SK-N-SH (cell line): ENCODE measurements around the gene AKR1C3. TPM values are rescaled to one million over a fixed set of nuclear protein-coding genes. Genes with fewer than 3 reads are reported as not detected.
"Not testable (repeated sequence)": the region's sequence is repeated elsewhere in the genome, so short reads cannot be mapped to it uniquely, and the experiment has no call there.

ENCODE experiments used
- CTCF ChIA-PET: fragments of 300-600, 350-600 bp; formaldehyde crosslinking; extraction: SDS; loops from one replicate; lab custom pipeline; 2021; lab: Yijun Ruan, JAX
- POLR2A ChIA-PET: fragments of 350-600 bp; sonication (Branson Sonifier 250); formaldehyde crosslinking; extraction: SDS; loops from one replicate; lab custom pipeline; 2020; ENCODE audit warnings: antibody characterized with exemption, inconsistent platforms; lab: Yijun Ruan, JAX
- DNase-seq: peaks from one replicate; pipeline ENCODE4 v3.0.0; 2012
- H2AFZ ChIP-seq: fragments of 200-600 bp; sonication (generic); 2 replicates; pipeline ENCODE4 v1.8.1; 2016; ENCODE audit warnings: antibody characterized with exemption, mild to moderate bottlenecking, low read depth
- H3F3A ChIP-seq: fragments of 200-600 bp; sonication (generic); replicated peaks from 2 replicates; pipeline ENCODE3; 2016; ENCODE audit warnings: antibody characterized with exemption, mild to moderate bottlenecking; ENCODE audit not compliant: insufficient read depth
- H3K27ac ChIP-seq, 2 experiments: fragments of 200-500 bp in 1 of 2; fragments of 200-600 bp in 1 of 2; sonication (Bioruptor generic) in 1 of 2; sonication (generic), shearing (Covaris generic) in 1 of 2; 2 replicates each; pipeline versions ENCODE4 v1.5.1 to v1.6.1; 2014 to 2016; ENCODE audit warnings: low read depth in 2 of 2, inconsistent platforms in 1 of 2, low read length in 1 of 2, mild to moderate bottlenecking in 1 of 2, mixed read lengths in 1 of 2
- H3K27me3 ChIP-seq: fragments of 200-600 bp; sonication (generic), shearing (Covaris generic); 2 replicates; pipeline ENCODE4 v1.6.1; 2016; ENCODE audit warnings: mixed run types; ENCODE audit not compliant: insufficient read depth
- H3K36me3 ChIP-seq, 2 experiments: fragments of 200-500 bp in 1 of 2; fragments of 200-600 bp in 1 of 2; sonication (Bioruptor generic) in 1 of 2; sonication (generic) in 1 of 2; replicated peaks in 1 of 2; 2 replicates each; pipeline versions ENCODE3 to v1.5.1; 2014 to 2016; ENCODE audit warnings: low read length in 1 of 2, mild to moderate bottlenecking in 1 of 2; ENCODE audit not compliant: insufficient read depth in 2 of 2, control insufficient read depth in 1 of 2
- H3K4me1 ChIP-seq, 2 experiments: fragments of 200-500 bp in 1 of 2; fragments of 200-600 bp in 1 of 2; sonication (Bioruptor generic) in 1 of 2; sonication (generic), shearing (Covaris generic) in 1 of 2; 2 replicates each; pipeline versions ENCODE4 v1.5.1 to v1.6.1; 2014 to 2016; ENCODE audit warnings: low read depth in 1 of 2, low read length in 1 of 2, mixed run types in 1 of 2; ENCODE audit not compliant: insufficient read depth in 2 of 2, control insufficient read depth in 1 of 2
- H3K4me2 ChIP-seq: fragments of 200-600 bp; sonication (generic), shearing (Covaris generic); 2 replicates; pipeline ENCODE4 v1.6.1; 2017; ENCODE audit warnings: mixed run types
- H3K4me3 ChIP-seq, 2 experiments: fragments of 200-500 bp in 1 of 2; fragments of 200-600 bp in 1 of 2; sonication (Bioruptor generic) in 1 of 2; sonication (generic), shearing (Covaris generic) in 1 of 2; 2 replicates each; pipeline versions ENCODE4 v1.5.1 to v1.8.1; 2014 to 2016; ENCODE audit warnings: low read depth in 2 of 2, inconsistent platforms in 1 of 2, low read length in 1 of 2, mild to moderate bottlenecking in 1 of 2, mixed read lengths in 1 of 2, moderate library complexity in 1 of 2
- H3K79me2 ChIP-seq: fragments of 200-600 bp; sonication (generic); 2 replicates; pipeline ENCODE4 v1.8.1; 2017; ENCODE audit warnings: mild to moderate bottlenecking; ENCODE audit not compliant: insufficient read depth
- H3K9ac ChIP-seq: fragments of 200-600 bp; sonication (generic); 2 replicates; pipeline ENCODE4 v1.6.1; 2017; ENCODE audit warnings: mixed run types
- H3K9me2 ChIP-seq: fragments of 200-600 bp; sonication (generic); 2 replicates; pipeline ENCODE4 v1.6.1; 2017; ENCODE audit warnings: mixed run types
- H3K9me3 ChIP-seq: fragments of 200-600 bp; sonication (generic); 2 replicates; pipeline ENCODE4 v1.6.1; 2017; ENCODE audit warnings: mixed run types, mild to moderate bottlenecking, moderate library complexity
- H4K20me1 ChIP-seq: fragments of 200-600 bp; sonication (generic); 2 replicates; pipeline ENCODE4 v1.6.1; 2017; ENCODE audit warnings: mild to moderate bottlenecking, mixed run types; ENCODE audit not compliant: insufficient read depth
- FOSL2 ChIP-seq: IDR thresholded peaks from 2 replicates; pipeline ENCODE4 v1.4.0; 2012; ENCODE audit warnings: low read depth, mild to moderate bottlenecking, moderate library complexity, borderline replicate concordance
- GATA2 ChIP-seq: sonication (generic); formaldehyde crosslinking; IDR thresholded peaks from 2 replicates; pipeline ENCODE4 v1.5.0; 2020; ENCODE audit warnings: mild to moderate bottlenecking, missing genetic modification reagents
- JUND ChIP-seq: IDR thresholded peaks from 2 replicates; pipeline ENCODE4 v1.4.0; 2012
- WGBS: methylation state at CpG from one replicate; pipeline ENCODE4 v1.1.6; 2017; ENCODE audit warnings: low lambda C conversion rate; 5-methylcytosine and 5-hydroxymethylcytosine counted together
- polyA plus RNA-seq, 3 experiments: library from polyadenylated mRNA; depleted of rRNA; stranded (reverse); fragments of >200 nt; gene quantifications; 2 replicates each; pipeline ENCODE4 v1.2.3, GENCODE V29; 2012

Gene AKR1C3
- polyA plus RNA-seq, 1 of the 3 experiments (the other 2 are of a cell fraction): 0.28 TPM

DNA sequence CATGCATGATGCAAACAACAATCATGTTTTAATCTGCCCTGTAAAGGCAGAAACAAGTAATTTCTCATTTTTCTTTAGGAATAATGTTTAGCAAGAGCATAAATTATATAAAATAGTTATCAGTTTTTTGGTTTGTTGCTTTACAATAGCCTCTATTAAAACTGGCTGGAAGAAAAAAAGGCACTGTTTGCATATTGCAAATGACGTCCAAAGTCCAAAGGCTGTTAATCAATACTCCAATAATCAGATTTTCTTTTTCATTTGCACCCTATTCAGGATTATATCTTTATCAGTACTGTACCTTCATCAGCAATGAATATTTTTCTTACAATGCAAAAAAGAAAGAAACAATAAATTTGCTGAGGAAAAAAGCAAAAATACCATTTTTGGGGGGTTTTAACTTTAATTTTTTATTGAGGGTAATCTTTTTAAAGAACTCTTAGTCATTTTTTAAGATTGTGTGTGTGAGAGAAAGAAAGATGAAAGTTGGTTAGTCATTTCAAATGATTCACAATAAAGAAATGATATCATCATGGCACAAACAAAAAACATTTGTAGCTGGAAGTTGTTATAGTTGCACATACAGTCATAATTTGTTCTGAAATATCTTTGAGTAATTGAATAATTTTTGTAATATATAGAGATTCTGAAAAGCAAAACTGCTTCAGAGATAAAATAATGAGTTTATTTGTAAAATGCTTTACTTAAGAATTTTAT lies 46.1 kb upstream of the AKR1C3 start:
- Histone ChIP-seq H3K4me2 (no peak overlapping the region), H3F3A (no peaks in the 10 kb centered on the region), H3K27me3 (0 out of 2 replicates have a peak, but pooled peaks cover 4% of the 10 kb centered on the region), H3K9me2 (no peaks in the 10 kb centered on the region), H3K4me3 (no peak overlapping the region), H3K27ac (no peak overlapping the region), H3K9me3 (no peaks in the 10 kb centered on the region), H3K4me1 (no peaks in the 10 kb centered on the region), H2AFZ (no peak overlapping the region), H3K79me2 (no peaks in the 10 kb centered on the region), H4K20me1 (no peaks in the 10 kb centered on the region), H3K36me3 (no peaks in the 10 kb centered on the region), H3K9ac (no peak overlapping the region)
- POLR2A ChIA-PET: no interaction called here
- 9% methylated on average over 1 of the region's 1 CpG for WGBS
- peak; percentile 30; the same call in 1 of the 2 replicates for TF ChIP-seq FOSL2
- no peak for TF ChIP-seq GATA2 (CRISPR knock-in tag)
- TF ChIP-seq JUND: 0 out of 2 replicates have a peak, but pooled peaks have one; percentile 26
- no peak for DNase-seq
- CTCF ChIA-PET: interaction anchor here (0.6 to 1.4 kb wide), 2 partner anchors 235 to 608 kb away, joined by 4 read pairs; no protein-coding TSS in a partner anchor

DNA sequence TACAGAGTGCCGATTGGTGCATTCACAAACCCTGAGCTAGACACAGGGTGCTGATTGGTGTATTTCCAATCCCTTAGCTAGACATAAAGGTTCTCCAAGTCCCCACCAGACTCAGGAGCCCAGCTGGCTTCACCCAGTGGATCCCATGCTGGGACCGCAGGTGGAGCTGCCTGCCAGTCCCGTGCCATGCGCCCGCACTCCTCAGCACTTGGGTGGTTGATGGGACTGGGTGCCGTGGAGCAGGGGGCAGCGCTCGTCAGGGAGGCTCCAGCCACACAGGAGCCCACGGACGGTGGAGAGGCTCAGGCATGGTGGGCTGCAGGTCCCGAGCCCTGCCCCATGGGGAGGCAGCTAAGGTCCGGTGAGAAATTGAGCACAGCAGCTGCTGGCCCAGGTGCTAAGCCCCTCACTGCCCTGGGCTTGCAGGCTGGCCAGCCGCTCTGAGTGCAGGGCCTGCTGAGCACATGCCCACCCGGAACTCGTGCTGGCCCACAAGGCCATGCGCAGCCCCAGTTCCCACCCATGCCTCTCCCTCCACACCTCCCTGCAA lies 41.2 kb upstream of the AKR1C3 start:
- H3K27ac ChIP-seq: not testable (repeated sequence)
- CTCF ChIA-PET: interaction anchor here (0.7 kb wide), 1 partner anchor 203 kb away, joined by 3 read pairs; no protein-coding TSS in a partner anchor

DNA sequence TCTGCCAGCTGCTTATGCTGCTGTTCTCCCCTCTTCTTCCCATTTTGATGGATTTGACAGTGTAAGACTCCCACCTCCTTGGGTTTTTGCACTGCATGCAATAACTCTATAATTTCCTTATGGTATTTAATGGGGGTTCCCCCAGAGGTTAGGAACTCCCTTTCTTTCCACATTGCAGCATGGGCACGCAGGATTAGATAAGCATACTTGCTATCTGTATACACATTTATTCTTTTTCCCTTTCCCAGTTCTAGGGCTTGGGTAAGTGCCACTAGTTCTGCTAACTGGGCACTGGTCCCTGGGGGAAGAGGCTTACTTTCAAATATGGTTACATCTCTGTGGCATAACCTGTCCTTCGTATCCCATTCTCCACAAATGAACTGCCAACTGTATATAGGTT lies 39.4 kb upstream of the AKR1C3 start:
- H3K9ac ChIP-seq, H3K4me1 ChIP-seq, H3K4me3 ChIP-seq, H2AFZ ChIP-seq, POLR2A ChIA-PET, H3K36me3 ChIP-seq, H3K9me2 ChIP-seq, H3K27me3 ChIP-seq, CTCF ChIA-PET, H4K20me1 ChIP-seq, H3K9me3 ChIP-seq, H3K79me2 ChIP-seq, DNase-seq, H3K4me2 ChIP-seq, H3K27ac ChIP-seq, H3F3A ChIP-seq: not testable (repeated sequence)
- WGBS: 9% methylated on average over 2 of the region's 2 CpGs

More for the DNA sequence above, 41.2 kb upstream of the AKR1C3 start:
- H3K79me2 ChIP-seq, H3K9me2 ChIP-seq, H3K4me1 ChIP-seq, H3K9me3 ChIP-seq, H3K4me2 ChIP-seq, POLR2A ChIA-PET, DNase-seq, H3K27me3 ChIP-seq, H2AFZ ChIP-seq, H3K36me3 ChIP-seq, H3K9ac ChIP-seq, H3F3A ChIP-seq, H4K20me1 ChIP-seq, H3K4me3 ChIP-seq: not testable (repeated sequence)
- 50% methylated on average over 10 of the region's 16 CpGs for WGBS

DNA sequence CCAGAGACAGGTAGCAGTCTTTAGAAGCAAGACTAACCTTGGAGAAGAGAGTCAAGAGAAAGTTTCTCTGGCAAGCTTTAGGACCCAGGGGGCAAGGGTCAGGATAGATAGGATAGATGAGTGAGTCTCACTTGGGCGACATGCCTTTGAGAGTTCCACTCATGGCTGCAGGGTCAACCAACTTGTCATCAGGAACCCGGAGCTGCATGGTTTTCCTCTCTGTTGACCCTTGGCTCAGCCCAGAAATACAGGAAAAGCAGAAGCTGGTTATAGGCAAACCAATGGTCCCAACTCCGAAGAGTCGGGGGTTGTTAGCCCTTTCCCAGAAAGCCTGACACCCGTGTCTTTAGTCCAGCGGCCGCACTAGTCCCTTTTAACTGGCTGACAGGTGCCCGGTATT lies 34.9 kb upstream of the AKR1C3 start:
- H3K9me3 ChIP-seq, H3K9me2 ChIP-seq, H3K79me2 ChIP-seq, H4K20me1 ChIP-seq, H3K4me1 ChIP-seq, DNase-seq, POLR2A ChIA-PET, H3K36me3 ChIP-seq, H3K27me3 ChIP-seq, H3F3A ChIP-seq, H3K9ac ChIP-seq, H3K27ac ChIP-seq, H2AFZ ChIP-seq, H3K4me2 ChIP-seq, H3K4me3 ChIP-seq: not testable (repeated sequence)
- CTCF ChIA-PET: interaction anchor here (1.5 kb wide), 1 partner anchor 210 kb away, joined by 5 read pairs; no protein-coding TSS in a partner anchor
- WGBS: 53% methylated on average over 8 of the region's 8 CpGs

DNA sequence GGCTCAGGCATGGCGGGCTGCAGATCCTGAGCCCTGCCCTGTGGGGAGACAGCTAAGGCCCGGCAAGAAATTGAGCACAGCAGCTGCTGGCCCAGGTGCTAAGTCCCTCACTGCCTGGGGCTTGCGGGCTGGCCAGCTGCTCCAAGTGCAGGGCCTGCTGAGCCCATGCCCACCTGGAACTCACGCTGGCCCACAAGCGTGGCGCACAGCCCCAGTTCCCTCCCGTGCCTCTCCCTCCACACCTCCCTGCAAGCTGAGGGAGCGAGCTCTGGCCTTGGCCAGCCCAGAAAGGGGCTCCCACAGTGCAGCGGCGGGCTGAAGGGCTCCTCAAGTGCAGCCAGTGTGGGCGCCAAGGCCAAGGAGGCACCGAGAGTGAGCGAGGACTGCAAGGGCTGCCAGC lies 33.4 kb upstream of the AKR1C3 start:
- DNase-seq, H3K79me2 ChIP-seq, H3K4me3 ChIP-seq, H3K36me3 ChIP-seq, H3K27me3 ChIP-seq, H2AFZ ChIP-seq, POLR2A ChIA-PET, H3K9ac ChIP-seq, H3K27ac ChIP-seq, H3K4me2 ChIP-seq, H3K9me3 ChIP-seq, H3K4me1 ChIP-seq, H3K9me2 ChIP-seq, H3F3A ChIP-seq, H4K20me1 ChIP-seq: not testable (repeated sequence)
- CTCF ChIA-PET: interaction anchor here (1.0 kb wide), 1 partner anchor 184 kb away, joined by 3 read pairs; no protein-coding TSS in a partner anchor
- WGBS: 35% methylated on average over 4 of the region's 13 CpGs
